Tibial nerve (tissue), 4 donors: ENCODE data around the gene CCDC40. TPM values are rescaled to one million over a fixed set of nuclear protein-coding genes. Genes with fewer than 3 reads are reported as not detected.

Experiments used
- DNase-seq, 2 donors: peaks; one replicate each; pipeline ENCODE4 v3.0.0-alpha.2; 2019; ENCODE audit warnings: low spot score in 2 of 2
- H3K27ac ChIP-seq, 4 donors: fragments of 200-600 bp; sonication (generic) in 3 of 4; one replicate each; pipeline ENCODE4 v1.5.1; 2017 to 2019; ENCODE audit warnings: mild to moderate bottlenecking in 1 of 4
- H3K27me3 ChIP-seq, 2 donors: fragments of 200-600 bp; sonication (generic) in 1 of 2; one replicate each; pipeline versions ENCODE4 v1.5.1 to v1.6.0; 2017 to 2019
- H3K36me3 ChIP-seq, 3 donors: fragments of 200-600 bp; sonication (generic); one replicate each; pipeline ENCODE4 v1.5.1; 2018 to 2019
- H3K4me1 ChIP-seq, 4 donors: fragments of 200-600 bp; sonication (generic) in 3 of 4; one replicate each; pipeline ENCODE4 v1.5.1; 2017 to 2019
- H3K4me3 ChIP-seq, 4 donors: fragments of 200-600 bp; sonication (generic) in 3 of 4; one replicate each; pipeline ENCODE4 v1.5.1; 2017 to 2019; ENCODE audit warnings: mild to moderate bottlenecking in 1 of 4, moderate library complexity in 1 of 4
- H3K9me3 ChIP-seq, 4 donors: fragments of 200-600 bp; sonication (generic) in 3 of 4; one replicate each; pipeline ENCODE4 v1.5.1; 2017 to 2019
- CTCF ChIP-seq, 5 experiments: fragments of 200-600 bp in 3 of 5; fragments of 450-650 bp in 2 of 5; sonication (generic) in 3 of 5; IDR thresholded peaks; one replicate each; pipeline ENCODE4 v1.5.1; 2016 to 2019; ENCODE audit warnings: antibody characterized with exemption in 5 of 5, mild to moderate bottlenecking in 3 of 5, moderate library complexity in 2 of 5
- EP300 ChIP-seq, 2 donors: sonication (generic); formaldehyde crosslinking; IDR thresholded peaks; one replicate each; pipeline ENCODE4 v1.6.1; 2017; ENCODE audit warnings: antibody characterized with exemption in 2 of 2, mild to moderate bottlenecking in 1 of 2
- POLR2A ChIP-seq, 2 donors: fragments of 450-650 bp; IDR thresholded peaks; one replicate each; pipeline ENCODE4 v1.6.1; 2017; ENCODE audit warnings: antibody characterized with exemption in 2 of 2, mild to moderate bottlenecking in 2 of 2, moderate library complexity in 2 of 2
- WGBS, 2 donors: methylation state at CpG; one replicate each; pipeline ENCODE4 v1.1.5; 2018; 5-methylcytosine and 5-hydroxymethylcytosine counted together
- total RNA-seq, 4 donors: library from RNA; depleted of rRNA; stranded (reverse); fragments of >200 nt; gene quantifications; one replicate each; pipeline ENCODE4 v1.1.0, GENCODE V29; 2016

Gene CCDC40
- total RNA-seq, 4 donors from 2014 or later, result 7.1 to 13.8 (median 12.0) TPM

DNA sequence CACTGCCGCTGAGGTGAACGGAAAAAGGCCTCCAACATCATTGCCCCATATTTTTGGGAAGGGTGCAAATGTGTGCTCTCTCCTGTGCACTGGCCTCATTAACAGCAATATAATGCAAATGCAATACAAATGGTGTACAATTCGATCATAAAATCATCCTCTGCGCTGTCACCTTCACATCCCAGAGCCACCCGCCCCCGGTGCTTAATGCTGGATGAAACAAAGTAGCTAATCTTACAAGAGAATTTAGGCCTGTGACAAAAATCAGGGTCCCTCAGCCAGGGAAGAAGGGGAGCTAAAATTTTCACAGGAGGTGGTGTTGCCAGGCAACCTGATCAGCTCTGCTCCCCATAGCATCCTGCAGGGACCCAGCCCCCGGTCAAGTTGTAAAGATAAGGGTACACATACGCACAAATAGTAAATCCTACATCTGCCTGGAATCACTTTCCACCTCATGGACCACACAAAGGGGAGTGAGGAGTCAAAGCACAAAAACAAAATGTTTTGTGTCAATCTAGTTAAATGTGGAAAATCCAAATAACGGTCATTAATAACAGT, 3.7 kb upstream of the CCDC40 start:
- peaks cover 0 to 78% (median 32%) of the 10 kb centered on the region in 4 donors for H3K4me1 ChIP-seq

DNA sequence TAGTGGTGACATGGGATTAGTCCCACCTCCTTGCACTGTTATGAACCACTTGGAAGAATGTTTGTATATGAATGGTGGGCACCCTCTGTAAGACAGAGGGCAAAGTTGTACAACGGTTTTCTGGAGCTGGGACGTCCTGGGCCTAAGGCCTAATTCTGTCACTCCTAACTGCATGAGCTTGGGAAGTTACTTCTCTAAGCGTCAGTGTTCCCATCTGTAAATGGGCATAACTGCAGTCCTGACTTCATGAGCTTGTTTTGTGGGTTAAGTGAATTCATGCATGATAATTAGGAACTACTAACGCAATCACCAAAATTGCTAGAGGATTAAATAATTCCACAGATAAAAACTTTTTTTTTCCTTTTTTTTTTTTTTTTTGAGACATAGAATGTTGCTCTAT, 2.6 kb upstream of the CCDC40 start:
- no peak overlapping the region for H3K27ac ChIP-seq
- H3K27me3 ChIP-seq, result no peaks in the 10 kb centered on the region
- WGBS, 2 donors, result 92 to 95% methylated on average over 4 of the region's 4 CpGs
- H3K4me3 ChIP-seq, result peak overlapping the region in 1 of 4 donors; percentile 94
- no peaks in the 10 kb centered on the region for H3K9me3 ChIP-seq
- no peaks in the 10 kb centered on the region for H3K36me3 ChIP-seq
- no peak for DNase-seq
- TF ChIP-seq EP300 (IDR thresholded peaks at IDR 0.05) (no peak), POLR2A (IDR thresholded peaks at IDR 0.05) (no peak), CTCF (IDR thresholded peaks at IDR 0.05) (no peak)
- H3K4me1 ChIP-seq, result peaks cover 0 to 66% (median 26%) of the 10 kb centered on the region in 4 donors

More for the DNA sequence above, 3.7 kb upstream of the CCDC40 start:
- H3K4me3 ChIP-seq, result no peak overlapping the region
- no peaks in the 10 kb centered on the region for H3K9me3 ChIP-seq
- H3K27me3 ChIP-seq, result no peaks in the 10 kb centered on the region
- H3K27ac ChIP-seq, result no peak overlapping the region
- DNase-seq, result no peak
- TF ChIP-seq EP300 (IDR thresholded peaks at IDR 0.05) (no peak), CTCF (IDR thresholded peaks at IDR 0.05) (no peak), POLR2A (IDR thresholded peaks at IDR 0.05) (no peak)
- WGBS, 2 donors, result 92 to 95% methylated on average over 9 of the region's 9 CpGs
- H3K36me3 ChIP-seq, result no peaks in the 10 kb centered on the region

DNA sequence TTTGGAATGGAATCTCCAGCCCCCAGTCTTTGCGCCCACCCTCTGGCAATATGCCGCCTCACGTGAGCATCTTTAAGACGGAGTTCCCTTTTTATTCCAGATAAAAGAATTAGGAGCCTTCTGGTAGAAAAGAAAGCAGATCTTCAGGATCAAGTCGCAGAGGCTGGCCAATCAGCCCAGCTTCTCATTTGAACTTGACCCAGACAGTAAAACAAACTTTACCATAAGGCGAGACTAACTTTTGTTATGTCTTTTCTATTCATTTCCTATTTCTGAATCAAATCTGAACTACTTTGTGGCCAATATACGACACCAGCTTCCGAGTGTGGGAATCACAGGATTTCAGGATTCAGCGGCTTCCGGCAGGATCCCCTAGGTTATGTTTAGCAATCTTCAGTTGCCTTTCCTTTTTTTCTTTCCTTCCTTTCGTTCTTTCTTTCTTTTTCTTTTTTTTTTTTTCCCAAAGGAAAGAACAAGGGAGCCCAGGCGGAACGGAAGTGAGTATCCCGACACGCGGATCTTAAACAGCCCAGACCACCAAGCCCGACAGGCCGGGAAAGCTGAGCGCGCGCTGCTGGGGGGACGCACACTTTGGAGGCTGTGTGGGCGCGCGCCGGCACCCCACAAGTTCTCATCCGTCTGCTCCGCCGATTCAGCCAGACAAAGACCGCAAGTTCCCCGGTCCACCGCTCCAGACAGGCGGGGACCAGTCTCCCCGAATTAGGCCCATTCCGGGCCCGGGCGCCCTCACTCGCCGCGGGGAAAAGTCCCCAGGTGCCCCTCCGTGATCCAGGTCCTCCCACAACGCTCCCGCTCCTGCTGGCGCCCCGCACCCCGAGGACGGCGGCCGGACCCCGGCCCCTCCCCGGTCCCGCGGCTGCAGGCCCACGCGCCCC, 1.4 kb upstream of the CCDC40 start:
- TF ChIP-seq CTCF (IDR thresholded peaks at IDR 0.05), result peak in 1 of 5 experiments; percentile 8
- peak in 1 of 2 donors; percentile 17 for TF ChIP-seq EP300 (IDR thresholded peaks at IDR 0.05)
- TF ChIP-seq POLR2A (IDR thresholded peaks at IDR 0.05), result no peak
- WGBS, 2 donors, result 2% methylated on average over 36 to 38 of the region's 55 CpGs
- Histone ChIP-seq H3K4me3 (peak overlapping the region; percentile 54 to 94 (median 56)), H3K27me3 (no peaks in the 10 kb centered on the region), H3K4me1 (peaks cover 0 to 54% (median 17%) of the 10 kb centered on the region in 4 donors), H3K9me3 (no peaks in the 10 kb centered on the region), H3K27ac (peak overlapping the region; percentile 65 to 97 (median 82)), H3K36me3 (peaks cover 0 to 4% (median 0%) of the 10 kb centered on the region in 3 donors)
- no peak for DNase-seq

GRCh38 chr17:80035687-80035936, 830 bp upstream of the CCDC40 start, which contains the start of gene TBC1D16:
Gene TBC1D16 (minus strand): TSS chr17:80035872. CDS start chr17:80013547, 22,325 bp downstream.
- TF ChIP-seq POLR2A (IDR thresholded peaks at IDR 0.05), result peak in 1 of 2 donors; percentile 51
- no peak for TF ChIP-seq EP300 (IDR thresholded peaks at IDR 0.05)
- TF ChIP-seq CTCF (IDR thresholded peaks at IDR 0.05), result no peak

More at GRCh38 chr17:80035687-80035936, 830 bp upstream of the CCDC40 start, which contains the start of gene TBC1D16:
- DNase-seq, result no peak
- no peaks in the 10 kb centered on the region for H3K27me3 ChIP-seq
- peak within 1 kb of the TSS; percentile 56 to 98 (median 80) for H3K4me3 ChIP-seq
- WGBS, 2 donors, result no CpG with 5 or more reads among the region's 46 CpGs
- peaks cover 0 to 48% (median 11%) of the 10 kb centered on the region in 4 donors for H3K4me1 ChIP-seq
- no peaks in the 10 kb centered on the region for H3K9me3 ChIP-seq
- peak within 1 kb of the TSS; percentile 65 to 98 (median 92) for H3K27ac ChIP-seq
- peaks cover 0 to 8% (median 0%) of the 10 kb centered on the region in 3 donors for H3K36me3 ChIP-seq
